ENCODE data around the gene RFNG.

- TF ChIP-seq, protein P1, sequence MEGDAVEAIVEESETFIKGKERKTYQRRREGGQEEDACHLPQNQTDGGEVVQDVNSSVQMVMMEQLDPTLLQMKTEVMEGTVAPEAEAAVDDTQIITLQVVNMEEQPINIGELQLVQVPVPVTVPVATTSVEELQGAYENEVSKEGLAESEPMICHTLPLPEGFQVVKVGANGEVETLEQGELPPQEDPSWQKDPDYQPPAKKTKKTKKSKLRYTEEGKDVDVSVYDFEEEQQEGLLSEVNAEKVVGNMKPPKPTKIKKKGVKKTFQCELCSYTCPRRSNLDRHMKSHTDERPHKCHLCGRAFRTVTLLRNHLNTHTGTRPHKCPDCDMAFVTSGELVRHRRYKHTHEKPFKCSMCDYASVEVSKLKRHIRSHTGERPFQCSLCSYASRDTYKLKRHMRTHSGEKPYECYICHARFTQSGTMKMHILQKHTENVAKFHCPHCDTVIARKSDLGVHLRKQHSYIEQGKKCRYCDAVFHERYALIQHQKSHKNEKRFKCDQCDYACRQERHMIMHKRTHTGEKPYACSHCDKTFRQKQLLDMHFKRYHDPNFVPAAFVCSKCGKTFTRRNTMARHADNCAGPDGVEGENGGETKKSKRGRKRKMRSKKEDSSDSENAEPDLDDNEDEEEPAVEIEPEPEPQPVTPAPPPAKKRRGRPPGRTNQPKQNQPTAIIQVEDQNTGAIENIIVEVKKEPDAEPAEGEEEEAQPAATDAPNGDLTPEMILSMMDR (IDR thresholded peaks at IDR 0.05), result no peak
- TF ChIP-seq POLR2A (IDR thresholded peaks at IDR 0.05) (no peak), POLR2AphosphoS5 (IDR thresholded peaks at IDR 0.05) (no peak), EP300 (IDR thresholded peaks at IDR 0.05; ENCODE audit: low read depth) (no peak)
These were observed 45.1 kb upstream of the RFNG start for GRCh38 chr17:82096709-82097183.

Measured in transverse colon (tissue), 4 donors.